GM19023 (cell line): ENCODE results near the gene GDF10.

Experiments
- ATAC-seq: cut with Tn5 transposase; IDR thresholded peaks from one replicate; pipeline ENCODE4 v1.9.1; 2021; ENCODE audit warnings: mild to moderate bottlenecking, moderate library complexity; ENCODE audit not compliant: unreplicated experiment

Gene GDF10

DNA sequence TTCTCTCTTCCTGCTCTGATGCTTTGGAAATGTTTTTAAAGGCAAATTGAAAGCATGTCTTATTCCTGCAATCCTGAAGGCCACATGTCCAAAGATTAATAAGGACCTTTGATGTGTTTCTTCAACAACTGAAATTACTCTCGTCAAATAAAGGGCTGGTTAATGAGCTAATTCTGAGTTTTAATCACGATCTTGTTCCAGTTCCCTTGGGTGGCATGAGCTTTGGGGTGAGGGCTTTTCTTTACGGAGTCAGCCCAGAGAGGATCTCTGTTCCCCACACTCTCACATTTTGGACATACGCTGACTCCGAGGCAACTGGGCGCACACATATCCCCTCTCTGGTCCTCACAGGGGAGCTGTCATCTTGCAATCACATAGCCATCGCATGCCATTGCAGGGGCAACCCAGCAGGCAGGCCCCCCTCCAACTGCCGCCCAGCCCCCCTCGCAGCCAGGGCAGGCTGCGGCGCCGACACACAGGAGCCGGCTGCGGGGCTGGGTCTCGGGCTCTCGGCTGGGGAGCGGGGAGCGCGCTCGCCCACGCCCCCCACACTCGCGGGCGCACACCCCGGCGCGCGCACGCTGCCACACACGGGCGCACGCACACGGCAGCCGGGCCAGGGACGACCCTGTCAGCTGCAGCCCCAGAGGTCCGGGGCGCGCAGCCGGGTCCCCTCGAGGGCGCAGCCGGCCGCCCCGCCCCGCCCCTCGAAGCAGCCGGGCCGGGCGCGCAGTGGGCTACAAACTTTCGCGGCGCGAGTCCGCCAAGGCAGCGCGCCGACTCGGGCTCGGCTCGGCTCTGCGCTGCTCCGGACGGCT, at the start of gene GDF10:
TSS of gene GDF10 (plus strand) at position 587 of the 818 bp plus-strand sequence. CDS start 455 bp downstream, outside the sequence.
- ATAC-seq = no peak

- ATAC-seq = no peak
Observed at GRCh38 chr10:47252093-47252780, 47.8 kb upstream of the GDF10 start.

- ATAC-seq = no peak
Observed at GRCh38 chr10:47253030-47253637, 46.9 kb upstream of the GDF10 start.

DNA sequence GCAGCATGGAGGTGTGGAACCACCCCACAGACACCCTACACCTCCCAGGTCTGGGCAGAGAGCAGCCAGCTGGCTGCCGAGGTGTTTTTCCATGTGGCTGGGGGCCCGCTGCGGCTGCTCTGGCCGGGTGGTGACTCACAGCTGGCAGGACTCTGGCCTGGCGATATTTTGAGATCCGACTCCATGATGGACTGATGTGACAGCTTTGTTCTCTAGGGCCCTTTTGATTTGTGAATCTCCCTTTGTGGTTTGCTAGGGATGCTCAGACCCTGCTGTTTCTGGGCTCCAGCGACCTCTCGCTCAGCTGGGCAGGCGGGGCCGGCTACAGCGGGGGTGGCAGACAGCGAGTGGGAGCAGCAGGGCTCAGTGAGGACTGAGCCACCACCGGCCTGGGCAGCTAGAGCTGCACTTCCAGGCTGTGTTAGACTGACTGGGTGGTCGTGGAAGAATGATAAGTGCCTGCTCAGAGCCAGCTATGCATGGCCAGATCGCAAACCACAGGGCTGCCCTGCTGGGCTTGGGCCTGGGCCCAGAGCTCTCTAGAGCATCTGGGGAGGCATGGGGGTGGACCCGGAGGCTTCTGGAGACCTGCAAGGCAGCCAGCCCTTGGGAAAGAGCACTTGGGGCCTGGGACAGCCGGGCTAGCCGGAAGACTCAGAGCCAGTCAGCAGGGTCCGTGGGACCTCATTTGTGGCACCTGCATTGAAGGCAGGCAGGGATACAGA, 46.2 kb upstream of the GDF10 start:
- ATAC-seq = no peak

GRCh38 chr10:47254611-47255010, 45.4 kb upstream of the GDF10 start:
- ATAC-seq = no peak

DNA sequence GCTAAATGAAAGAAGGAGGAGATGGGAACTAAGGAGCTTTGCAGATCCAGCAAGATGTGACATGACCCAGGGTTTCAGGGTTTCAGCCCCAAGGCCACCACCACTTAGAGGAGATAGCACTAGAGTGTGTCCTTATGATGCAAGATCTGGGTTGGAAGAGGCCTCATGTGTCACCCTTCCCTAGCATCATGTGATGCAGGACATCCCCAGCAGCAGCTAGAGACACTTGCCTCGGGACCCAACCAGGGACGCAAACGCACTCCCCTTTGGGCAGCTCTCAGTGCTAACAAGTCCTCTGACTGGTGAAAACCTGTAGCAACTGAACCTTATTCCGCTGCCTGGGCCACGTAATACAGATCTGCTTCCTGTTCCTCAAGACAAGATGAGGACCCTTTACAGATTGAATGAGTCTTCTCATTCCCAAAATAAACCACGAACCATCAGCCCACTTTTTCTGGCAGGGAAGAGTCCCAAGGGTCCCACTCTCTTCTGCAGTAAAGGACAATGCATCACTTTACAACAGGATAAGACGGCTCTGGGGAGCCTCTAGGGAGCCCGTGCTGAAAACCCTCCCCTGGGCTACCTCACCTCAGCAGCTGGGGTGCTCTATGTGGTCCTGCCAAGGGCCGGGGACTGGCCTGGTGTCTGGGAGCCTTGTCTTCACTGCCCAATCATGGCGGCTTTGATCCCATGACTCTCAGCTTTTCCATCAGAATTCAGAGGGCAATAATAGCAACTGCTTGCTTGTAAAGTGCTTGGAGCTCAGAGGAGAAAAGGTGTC, 44.8 kb upstream of the GDF10 start:
- ATAC-seq = no peak

DNA sequence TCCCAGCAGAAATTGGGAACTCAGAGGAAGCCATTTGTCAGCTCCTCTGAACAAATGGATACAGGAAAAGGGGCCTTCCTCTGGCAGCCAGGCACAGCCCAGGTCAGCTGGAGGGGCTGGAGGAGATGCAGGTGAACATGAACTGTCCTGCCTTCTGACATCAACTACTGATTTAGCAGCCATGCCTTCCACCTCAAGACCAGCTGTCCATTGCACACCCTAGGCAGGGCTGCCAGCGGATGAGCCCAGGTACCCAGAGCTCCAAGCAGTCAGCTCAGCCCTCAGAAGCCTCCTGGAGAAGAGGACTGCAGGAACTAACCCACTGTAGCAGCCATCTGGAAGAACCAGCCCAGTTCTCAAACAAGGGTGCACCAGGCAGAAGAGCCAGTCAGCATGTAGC, 44.1 kb upstream of the GDF10 start:
- ATAC-seq = no peak

- ATAC-seq = no peak
Observed at GRCh38 chr10:47256751-47257336, 43.2 kb upstream of the GDF10 start.

DNA sequence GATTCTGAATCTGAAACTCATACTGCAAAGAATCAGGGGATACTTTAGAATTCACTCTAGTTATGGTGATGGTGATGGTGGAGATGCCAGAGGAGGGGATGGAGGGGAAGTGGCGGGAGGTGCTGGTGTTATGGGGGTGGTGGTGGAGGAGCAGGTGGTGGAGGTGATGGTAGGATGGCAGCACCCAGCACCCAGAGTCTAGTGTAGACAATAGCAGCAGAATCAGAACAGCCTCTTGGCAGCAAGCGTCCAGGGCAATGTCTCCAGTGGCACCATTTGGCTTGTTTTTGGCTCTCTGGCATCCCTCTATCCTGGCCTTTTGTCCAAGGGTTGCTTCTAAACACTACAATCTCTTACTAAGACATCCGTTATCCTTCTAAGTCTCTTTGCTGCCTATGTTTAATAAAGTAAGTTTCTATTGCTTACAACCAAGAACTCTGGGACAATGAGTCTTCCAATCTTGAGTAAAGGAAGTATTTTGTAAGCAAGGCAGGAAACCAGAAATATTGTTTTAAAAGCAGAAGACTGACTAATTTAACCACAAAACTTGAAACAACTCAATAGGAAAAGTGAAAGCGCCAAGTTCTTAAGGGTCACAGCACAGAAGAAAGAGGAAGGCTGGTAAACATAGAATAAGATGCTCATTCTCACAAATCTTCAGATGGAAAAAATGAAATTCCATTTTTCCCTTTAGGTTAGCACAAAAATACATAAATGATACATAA, 42.4 kb upstream of the GDF10 start:
- ATAC-seq = no peak

DNA sequence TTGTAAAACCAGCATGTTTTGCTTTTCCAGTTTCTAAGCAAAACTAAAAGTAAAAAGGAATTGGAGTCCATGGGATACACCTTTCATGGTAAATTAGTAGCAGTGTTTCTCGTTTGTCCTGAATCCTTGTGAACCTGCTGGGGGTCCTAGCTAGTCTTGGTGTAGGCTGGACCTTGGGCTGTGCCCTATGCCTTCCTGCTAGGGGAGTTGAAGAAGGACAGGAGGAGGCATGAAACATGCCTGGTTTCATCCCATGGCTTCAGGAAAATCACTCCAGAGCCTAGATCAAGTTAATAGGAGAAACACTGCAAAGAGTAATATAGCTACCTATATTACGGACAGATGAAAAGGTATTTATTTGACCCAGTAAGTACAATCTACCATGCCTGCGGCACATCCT, 41.1 kb upstream of the GDF10 start:
- ATAC-seq = no peak

DNA sequence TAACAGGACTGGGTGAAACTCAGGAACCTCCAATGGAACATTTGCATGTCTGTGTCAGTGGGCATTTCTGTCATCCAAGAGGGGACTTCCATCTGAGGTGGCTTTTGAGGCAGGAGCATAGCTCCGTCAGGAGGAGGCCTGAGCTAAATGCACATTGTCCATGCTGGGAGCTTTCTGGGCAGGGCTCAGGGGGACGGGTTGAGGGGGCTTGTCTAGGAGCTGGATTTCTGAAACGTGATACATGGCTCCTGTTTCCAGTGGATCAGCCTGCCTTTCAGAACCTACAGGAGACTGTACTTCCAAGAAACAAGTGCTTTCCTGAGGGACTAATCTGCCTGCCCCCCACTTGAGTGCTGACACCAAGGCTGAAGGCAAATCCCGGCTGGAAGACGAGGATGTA, 40.5 kb upstream of the GDF10 start:
- ATAC-seq = no peak

DNA sequence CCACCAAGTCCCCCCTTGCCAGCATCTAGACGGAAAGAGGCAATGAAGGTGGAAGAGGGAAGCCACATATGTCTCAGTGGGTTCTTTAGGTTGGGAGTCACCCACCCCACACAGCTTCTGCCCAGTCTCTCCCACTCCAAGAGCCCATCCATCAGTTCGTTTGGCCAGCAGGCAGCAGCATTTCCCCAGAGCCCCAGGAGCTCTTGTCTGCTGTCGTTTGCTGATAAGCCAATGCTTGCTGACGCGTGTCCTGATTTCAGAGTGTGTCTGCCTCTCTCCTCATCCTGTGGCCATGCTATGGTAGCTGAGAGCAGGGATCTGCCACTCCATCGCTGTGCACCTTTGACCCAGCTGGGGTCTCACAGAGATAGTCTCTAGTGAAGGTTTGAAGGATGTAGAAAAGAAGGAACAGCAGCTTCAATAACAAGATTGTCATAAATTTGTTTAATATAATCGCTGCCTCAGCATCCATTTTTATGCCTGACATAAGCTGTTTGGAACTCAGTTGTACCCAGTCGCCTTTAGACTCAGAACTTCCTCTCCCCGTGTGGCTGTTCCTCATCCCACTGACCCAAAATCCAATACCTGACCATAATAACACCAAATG, 39.4 kb upstream of the GDF10 start:
- ATAC-seq = no peak

GRCh38 chr10:47261121-47261520, 38.9 kb upstream of the GDF10 start:
- peak; percentile 98 for ATAC-seq

- ATAC-seq = no peak
Observed at GRCh38 chr10:47261556-47261955, 38.4 kb upstream of the GDF10 start.

GRCh38 chr10:47262606-47263533, 37.1 kb upstream of the GDF10 start:
- no peak for ATAC-seq

- no peak for ATAC-seq
Observed at GRCh38 chr10:47264797-47265281, 35.2 kb upstream of the GDF10 start.

- ATAC-seq = no peak
Observed at GRCh38 chr10:47266602-47267001, 33.4 kb upstream of the GDF10 start.

- ATAC-seq = no peak
Observed at GRCh38 chr10:47268696-47269095, 31.3 kb upstream of the GDF10 start.
